GM18511 (cell line): ENCODE measurements around the gene PARD3B.

ENCODE experiments used
- ATAC-seq: cut with Tn5 transposase; IDR thresholded peaks from one replicate; pipeline ENCODE4 v1.9.1; 2021; ENCODE audit warnings: mild to moderate bottlenecking, moderate library complexity; ENCODE audit not compliant: unreplicated experiment

The PARD3B gene, protein sequence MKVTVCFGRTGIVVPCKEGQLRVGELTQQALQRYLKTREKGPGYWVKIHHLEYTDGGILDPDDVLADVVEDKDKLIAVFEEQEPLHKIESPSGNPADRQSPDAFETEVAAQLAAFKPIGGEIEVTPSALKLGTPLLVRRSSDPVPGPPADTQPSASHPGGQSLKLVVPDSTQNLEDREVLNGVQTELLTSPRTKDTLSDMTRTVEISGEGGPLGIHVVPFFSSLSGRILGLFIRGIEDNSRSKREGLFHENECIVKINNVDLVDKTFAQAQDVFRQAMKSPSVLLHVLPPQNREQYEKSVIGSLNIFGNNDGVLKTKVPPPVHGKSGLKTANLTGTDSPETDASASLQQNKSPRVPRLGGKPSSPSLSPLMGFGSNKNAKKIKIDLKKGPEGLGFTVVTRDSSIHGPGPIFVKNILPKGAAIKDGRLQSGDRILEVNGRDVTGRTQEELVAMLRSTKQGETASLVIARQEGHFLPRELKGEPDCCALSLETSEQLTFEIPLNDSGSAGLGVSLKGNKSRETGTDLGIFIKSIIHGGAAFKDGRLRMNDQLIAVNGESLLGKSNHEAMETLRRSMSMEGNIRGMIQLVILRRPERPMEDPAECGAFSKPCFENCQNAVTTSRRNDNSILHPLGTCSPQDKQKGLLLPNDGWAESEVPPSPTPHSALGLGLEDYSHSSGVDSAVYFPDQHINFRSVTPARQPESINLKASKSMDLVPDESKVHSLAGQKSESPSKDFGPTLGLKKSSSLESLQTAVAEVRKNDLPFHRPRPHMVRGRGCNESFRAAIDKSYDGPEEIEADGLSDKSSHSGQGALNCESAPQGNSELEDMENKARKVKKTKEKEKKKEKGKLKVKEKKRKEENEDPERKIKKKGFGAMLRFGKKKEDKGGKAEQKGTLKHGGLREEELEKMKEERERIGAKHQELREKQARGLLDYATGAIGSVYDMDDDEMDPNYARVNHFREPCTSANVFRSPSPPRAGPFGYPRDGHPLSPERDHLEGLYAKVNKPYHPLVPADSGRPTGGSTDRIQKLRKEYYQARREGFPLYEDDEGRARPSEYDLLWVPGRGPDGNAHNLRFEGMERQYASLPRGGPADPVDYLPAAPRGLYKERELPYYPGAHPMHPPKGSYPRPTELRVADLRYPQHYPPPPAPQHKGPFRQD (N-terminal part only)

DNA sequence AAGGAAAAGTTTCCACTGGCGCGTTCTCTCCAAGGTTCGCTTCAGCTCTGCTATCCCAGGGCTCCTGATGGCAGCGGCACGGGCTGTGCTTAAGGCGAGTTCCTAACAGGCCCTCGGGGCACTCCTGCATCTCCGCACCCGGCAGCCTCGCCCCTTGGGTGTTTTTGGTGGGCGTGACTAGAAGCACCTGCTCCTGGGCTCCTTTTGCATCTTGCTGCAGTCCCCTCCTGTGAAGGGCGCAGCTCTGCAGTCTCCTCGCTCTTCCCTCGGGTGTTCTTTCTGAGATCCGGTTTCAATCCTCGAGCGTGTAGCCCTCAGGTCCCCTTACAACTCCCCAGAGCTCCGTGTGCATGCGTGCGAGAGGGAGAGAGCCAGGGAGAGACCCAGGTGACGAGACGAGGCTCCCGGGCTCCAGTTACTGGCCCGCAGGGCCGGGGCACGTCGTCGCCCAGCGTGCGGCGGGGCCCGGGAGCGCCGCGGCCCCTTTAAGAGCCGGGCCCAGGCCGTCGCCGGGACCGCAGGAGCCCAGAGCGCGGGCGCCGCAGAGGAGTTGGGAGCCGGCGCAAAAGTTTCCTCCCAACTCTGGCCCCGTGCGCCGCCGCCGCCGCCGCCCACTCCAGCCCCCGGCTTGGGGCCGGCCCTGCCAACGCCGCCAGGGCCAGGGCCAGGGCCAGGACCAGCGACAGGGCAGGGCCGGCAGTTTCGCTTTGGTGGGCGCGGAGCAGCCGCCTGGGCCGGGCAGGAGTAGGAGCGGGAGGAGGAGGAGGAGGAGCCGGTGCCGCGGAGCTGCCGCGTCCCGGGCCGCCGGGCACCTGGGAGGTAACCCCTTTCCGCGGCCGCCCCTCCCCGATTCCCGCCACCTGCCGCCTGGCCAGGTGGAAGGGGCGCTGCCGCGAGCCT lies at the start of gene PARD3B:
Gene PARD3B (plus strand): TSS at position 515 of the 900 bp plus-strand sequence. CDS start 525 bp downstream, outside the sequence.
- ATAC-seq = peak; percentile 66

DNA sequence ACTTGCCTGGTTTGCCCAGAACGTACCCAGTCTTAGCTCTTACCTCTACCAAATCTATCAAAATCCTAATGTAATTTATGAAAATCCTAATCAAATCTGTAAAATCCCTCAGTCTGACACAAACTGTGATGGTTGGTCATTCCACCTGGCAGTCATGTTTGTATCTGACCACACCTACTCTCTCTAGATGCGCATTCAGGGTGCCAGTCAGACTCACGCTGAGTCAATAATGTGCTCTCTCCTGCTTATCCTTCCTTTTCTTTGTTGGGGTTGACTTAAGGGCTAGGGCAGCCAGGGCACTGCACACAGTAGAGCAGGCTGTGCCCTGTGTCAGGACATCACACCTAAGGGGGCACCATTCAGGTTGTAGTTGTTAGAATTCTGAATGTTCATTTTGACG lies 48.5 kb upstream of the PARD3B start:
- no peak for ATAC-seq

DNA sequence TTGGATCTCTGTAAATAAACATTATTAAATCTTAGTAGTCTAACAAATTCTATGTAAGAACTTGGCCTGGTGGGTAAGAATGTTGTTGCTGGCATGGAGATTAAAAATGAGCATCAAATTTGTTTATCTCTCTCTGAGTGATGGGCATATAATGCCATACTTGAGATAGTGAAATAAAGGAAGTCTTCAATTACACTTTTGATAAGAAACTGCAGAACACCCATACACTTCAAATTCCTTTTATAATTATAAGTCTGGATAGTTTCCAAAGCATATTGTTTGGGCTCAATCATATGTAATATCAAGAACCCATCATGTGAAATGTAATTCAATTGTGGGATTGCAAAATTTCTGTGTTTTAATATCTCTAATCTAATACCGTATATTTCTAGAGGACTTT lies 47.4 kb upstream of the PARD3B start:
- no peak for ATAC-seq

DNA sequence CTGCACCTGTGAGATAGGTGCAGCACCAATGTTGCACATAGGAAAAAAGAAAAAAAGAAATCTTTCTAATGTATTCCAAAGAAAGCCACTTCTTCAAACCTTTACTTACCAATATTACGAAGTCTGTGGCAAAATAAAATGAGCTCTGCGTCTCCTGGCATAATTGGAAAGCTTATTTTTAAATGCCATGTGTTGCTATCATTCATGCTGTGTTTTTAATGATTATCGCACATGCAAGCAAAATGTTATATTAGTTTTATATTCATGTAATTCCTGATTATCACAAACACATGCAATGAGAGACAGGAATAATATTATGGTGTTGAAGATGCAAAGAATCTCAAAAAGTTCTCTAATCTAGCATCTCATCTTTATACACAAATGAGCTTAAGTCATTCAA lies 47.0 kb upstream of the PARD3B start:
- ATAC-seq = no peak

DNA sequence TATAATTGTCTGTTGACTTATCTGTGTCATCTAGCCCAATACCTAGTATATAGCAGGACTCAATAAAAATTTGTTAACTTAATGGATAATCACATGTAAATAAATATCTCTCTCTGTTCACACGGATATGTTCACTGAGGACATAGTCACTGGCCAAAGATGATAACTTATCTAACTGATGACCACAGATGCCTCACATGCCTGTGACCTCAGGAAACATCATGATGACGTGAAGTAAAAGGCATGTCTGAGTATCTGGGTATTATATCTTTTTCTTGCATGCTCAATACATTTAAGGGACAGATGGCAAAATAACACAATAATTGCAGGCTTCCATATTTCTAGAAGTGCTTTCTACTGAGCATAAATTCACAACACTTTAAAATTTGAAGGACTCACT lies 41.4 kb upstream of the PARD3B start:
- no peak for ATAC-seq

DNA sequence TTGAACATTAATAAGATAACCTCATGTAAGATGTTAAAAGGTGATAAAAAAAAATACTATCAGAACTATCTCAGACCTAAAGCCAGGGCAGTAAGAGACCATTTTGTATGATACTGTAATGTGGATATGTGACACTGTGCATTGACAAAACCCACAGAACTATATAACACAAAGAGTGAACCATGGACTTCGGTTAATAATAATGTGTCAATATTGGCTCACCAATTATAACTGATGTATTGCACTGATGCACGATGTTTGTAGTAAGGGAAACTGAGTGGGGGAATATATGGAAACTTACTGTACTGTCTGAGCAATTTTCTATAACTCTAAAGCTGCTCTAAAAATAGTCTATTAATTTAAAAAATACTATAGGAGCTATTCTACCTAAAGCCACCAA lies 40.7 kb upstream of the PARD3B start:
- no peak for ATAC-seq

DNA sequence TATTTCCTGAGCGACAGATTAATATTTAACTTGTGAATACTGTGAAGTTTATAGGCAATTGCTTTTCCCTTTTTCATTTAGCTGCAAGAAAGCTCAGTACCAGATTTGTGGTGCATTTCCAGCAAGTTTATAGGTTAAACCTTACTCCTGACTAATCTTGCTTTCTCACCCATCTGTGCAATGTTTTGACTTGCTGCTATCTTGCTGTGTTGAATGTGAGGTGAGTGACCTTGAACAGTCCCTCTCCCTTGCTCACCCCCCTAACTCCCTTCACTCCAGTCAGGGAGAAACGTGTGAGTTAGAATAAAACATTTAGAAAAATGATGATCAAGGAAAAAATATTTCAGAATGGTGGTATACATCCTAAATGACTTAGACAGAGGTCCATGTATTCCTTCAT lies 39.8 kb upstream of the PARD3B start:
- ATAC-seq = no peak

DNA sequence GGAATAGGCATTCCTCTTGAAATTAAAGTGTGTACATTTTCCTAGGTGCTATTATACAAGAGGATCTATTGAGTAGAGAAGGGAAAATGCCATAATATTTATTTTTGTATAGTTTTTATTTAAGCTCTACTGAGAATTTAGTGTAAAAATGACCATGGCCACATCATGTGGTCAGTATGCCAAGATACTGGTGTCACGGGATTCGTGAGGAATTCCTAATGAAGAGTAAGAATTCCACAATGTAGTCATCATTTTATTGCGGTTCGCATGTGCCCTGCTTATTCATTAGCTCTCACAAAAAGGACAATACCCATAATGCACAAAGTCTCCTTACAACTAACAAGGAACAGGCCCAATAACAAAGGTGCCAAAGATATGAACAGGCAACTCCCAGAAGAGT lies 39.3 kb upstream of the PARD3B start:
- ATAC-seq = no peak

DNA sequence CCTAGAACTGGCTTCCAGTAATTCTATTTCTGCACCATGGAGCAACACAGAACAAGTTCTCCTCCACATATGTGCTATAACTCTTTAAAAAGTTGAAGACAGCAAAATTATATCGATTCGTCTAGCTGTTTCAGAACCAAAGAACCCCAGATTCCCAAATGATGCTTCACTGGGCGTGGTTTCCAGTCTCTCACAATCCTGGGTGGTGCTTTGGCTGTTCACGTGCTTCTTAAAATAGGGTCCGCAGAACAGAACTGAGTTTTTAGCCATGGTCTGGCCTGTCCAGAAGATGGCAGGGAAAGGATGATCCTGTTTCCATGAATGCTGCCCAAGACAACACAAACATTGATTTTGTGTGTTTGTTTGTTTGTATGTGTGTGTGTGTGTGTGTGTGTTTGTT lies 37.6 kb upstream of the PARD3B start:
- no peak for ATAC-seq

DNA sequence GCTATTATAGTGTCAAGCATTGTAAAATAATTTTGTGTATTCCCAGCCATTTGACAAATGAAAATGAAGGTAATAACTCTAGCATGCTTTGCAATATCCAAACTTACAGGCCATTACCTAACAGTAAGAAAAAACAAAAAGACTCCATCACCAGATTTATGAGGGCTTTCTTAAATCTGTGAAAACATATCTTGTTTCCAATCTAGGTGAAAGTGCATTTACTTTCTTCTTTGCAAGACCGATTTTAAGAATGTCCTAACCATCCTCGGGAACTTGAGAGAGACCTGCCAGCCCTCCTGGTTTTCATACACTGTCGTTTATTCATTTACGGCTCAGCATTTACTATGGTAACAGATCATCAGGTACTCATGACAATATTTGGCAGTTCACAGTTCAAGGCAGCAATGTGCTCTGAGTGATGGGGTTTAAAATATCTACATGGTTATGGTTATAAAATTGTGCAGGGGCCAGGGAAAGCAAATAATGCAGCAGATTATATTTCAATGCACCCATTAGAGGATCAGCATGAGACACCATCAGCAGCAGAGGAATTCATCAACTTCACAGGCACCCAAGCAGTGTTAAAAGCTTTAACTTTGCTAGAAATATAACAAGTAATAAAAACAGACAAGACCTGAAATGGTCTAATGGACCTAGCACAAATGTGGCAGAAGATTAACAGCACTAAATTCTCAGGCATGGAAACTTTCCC lies 34.4 kb upstream of the PARD3B start:
- ATAC-seq = no peak

DNA sequence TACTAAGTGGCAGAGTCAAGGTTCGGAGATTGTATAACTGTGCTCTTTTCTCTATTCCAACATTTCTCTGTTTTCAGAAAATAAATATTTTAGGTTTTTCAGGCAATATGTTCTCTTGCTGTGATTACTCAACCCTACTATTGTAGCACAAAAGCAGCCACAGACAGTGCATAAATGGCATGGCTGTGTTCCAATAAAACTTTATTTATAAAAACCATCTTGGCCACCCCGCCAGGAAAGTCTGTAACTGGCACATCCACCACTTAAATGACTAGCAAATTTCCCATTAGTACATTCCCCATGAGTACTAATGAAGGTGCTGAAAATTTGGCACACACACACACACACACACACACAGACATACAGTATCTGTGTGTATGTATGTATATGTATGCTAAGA lies 30.8 kb upstream of the PARD3B start:
- ATAC-seq = no peak

DNA sequence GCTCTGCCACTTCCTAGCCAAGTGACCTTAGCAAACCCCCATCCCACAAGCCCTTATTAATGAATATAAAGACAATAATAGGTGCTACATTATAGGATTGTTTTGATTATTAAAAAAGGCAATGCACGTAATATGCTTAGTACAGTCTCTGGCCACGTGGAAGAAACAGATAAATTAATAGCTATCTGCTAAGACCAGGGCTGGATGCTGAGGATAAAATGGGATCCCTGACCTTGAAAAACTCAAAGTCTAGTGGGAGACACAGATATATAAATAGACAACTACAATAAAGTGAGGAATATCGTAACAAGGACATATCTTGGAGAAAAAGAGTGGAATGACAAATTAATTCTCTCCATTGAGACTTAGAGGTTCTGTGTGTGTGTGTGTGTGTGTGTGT lies 29.9 kb upstream of the PARD3B start:
- no peak for ATAC-seq

DNA sequence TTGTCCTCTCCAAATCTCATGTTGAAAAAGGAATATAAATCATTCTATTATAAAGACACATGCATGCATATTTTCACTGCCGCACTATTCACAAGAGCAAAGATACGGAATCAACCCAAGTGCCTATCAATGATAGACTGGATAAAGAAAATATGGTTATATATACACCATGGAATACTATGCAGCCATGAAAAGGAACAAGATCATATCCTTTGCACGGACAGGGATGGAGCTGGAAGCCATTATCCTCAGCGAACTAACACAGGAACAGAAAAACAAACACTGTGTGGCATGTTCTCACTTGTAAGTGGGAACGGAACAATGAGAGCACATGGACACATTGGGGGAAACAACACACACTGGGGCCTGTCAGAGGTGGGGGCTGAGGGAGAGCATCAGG lies 28.1 kb upstream of the PARD3B start:
- ATAC-seq = no peak

DNA sequence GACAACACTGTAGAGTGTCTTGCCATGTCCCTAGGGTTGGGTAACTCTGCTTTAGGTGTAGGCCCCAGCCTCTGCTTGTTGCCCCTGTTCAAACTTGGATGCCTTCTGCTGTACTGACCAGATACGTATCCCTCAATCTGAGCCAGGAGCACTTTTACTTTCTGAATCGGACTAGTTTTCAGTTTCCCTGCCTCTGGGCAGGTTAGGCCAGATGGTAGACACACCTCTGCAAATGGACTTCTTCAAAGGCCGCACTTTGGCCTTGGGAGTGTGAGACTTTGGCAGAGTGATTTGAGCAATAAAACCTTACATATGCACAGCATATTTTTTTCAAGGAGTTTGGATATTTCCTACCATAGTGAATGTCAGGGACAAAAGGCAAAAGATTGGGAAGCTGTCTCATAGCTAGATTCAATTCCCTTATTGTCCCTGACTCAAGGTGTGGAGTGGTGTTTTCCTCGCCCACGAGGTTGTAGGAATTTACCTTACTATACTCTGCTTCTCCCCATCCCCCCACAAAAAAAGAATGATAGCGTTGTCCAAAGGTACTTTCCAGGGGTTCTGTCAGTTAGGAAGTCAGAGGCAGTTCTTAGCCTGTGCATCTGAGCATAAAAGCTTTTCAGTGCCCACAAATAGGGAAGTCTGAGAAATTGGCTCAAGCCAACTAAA lies 15.3 kb upstream of the PARD3B start:
- no peak for ATAC-seq

DNA sequence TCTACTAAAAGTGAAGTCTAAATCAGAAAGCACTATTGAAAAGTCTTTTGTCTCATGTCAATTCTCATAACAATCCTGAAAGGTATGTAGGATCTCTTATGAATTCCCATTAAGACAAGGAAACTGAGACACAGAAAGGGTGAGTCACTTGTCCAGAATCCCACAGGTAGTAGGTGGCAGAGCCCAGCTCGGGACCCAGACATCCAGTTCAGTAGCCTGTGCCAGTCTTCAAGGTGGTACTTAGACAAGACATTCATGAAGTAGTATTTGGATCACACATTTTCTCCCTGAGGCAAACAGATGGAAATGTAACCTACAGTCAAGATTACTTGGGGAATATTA lies 14.8 kb upstream of the PARD3B start:
- no peak for ATAC-seq

DNA sequence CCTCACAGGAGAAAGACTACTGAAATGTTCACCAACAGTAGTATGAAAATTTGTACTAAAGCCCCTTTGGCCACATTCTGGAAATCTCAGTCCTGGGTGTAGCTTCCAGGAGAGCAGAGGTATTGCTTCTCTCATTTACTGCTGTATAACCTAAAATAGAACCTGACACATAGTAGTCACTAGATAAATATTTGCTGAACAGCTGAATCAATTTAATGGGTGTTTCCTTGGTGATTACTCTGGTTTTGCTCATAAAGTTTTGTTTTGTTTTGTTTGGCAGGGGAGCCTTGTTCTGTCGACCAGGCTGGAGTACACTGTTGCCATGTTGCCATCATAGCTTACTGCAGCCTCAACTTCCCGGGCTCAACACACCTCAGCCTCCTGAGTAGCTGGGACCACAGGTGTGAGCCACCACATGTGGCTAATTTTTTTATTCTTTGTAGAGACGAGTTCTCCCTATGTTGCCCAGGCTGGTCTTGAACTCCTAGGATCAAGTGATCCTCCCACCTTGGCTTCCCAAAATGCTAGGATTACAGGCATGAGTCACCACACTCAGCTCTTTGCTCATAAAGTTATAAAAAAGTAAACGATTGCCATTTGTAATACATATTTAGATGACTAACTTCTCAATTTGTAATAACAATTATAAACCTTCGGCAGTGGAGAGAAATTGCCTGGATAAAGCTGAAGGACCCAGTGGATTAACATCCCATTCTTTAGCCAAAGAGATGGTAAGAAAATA lies 11.5 kb upstream of the PARD3B start:
- ATAC-seq = no peak

DNA sequence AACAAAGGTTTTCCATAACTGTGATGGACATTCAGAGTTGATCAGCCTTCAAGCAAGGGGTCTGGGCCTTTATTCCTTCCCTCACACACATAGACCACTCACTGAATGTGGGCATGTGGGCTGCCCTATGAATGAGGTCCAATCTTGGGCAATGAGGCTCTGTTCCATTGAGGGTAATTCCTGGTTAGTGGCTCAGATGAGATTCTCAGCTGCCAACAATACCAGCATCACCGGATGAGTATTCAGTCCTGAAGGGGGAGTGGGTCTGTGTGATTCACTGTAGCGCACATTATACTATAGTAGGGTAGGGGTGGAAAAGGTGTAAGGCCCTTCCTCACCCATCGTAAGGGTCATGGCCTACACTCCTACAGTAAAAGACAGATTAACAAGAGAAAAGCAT lies 9.9 kb upstream of the PARD3B start:
- ATAC-seq = no peak

DNA sequence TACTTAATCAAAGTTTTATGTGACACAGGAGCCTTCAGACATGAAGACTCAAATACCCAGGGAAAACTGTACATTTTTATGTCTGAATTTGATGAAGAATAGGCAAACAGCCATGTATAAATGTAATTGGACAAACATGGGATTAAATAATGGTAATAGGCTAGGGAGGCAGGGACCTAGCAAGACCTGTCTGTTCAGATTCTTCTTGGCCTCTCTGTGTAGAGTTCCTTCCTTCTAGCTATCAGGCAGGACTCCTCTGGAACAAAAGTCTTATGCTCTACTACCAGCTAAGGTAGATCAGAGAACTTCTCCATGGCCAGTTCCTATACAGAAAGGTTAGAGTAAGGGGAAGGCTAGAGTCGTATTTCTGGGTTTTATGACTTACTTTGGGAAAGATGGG lies 9.5 kb upstream of the PARD3B start:
- ATAC-seq = no peak
